AG09309 (cell line): ENCODE results near the gene WDR5B.
A peak's percentile ranks its signal among the peaks of the same experiment; 100 is the strongest.

Source experiments
- DNase-seq: peaks from one replicate; pipeline ENCODE4 v3.0.0-alpha.2; 2010; ENCODE audit warnings: low read depth
- H3K4me3 ChIP-seq: 2 replicates; pipeline ENCODE4 v1.5.1; 2011; ENCODE audit warnings: mild to moderate bottlenecking, low read depth, low read length, moderate library complexity; ENCODE audit not compliant: control insufficient read depth
- TF ChIP-seq, protein P1 (sequence below): IDR thresholded peaks from 2 replicates; pipeline ENCODE4 v1.5.1; 2011; ENCODE audit warnings: mild to moderate bottlenecking, low read depth, low read length, inconsistent platforms; ENCODE audit not compliant: insufficient read depth, control insufficient read depth; ENCODE audit errors: missing control alignments

Gene WDR5B

GRCh38 chr3:122397201-122397600 lies 18.7 kb downstream of the WDR5B start:
- H3K4me3 ChIP-seq: no peak overlapping the region
- no peak for DNase-seq
- TF ChIP-seq, protein P1, sequence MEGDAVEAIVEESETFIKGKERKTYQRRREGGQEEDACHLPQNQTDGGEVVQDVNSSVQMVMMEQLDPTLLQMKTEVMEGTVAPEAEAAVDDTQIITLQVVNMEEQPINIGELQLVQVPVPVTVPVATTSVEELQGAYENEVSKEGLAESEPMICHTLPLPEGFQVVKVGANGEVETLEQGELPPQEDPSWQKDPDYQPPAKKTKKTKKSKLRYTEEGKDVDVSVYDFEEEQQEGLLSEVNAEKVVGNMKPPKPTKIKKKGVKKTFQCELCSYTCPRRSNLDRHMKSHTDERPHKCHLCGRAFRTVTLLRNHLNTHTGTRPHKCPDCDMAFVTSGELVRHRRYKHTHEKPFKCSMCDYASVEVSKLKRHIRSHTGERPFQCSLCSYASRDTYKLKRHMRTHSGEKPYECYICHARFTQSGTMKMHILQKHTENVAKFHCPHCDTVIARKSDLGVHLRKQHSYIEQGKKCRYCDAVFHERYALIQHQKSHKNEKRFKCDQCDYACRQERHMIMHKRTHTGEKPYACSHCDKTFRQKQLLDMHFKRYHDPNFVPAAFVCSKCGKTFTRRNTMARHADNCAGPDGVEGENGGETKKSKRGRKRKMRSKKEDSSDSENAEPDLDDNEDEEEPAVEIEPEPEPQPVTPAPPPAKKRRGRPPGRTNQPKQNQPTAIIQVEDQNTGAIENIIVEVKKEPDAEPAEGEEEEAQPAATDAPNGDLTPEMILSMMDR: no peak

GRCh38 chr3:122396511-122396910 lies 19.4 kb downstream of the WDR5B start:
- TF ChIP-seq, protein P1: no peak
- no peak overlapping the region for H3K4me3 ChIP-seq
- no peak for DNase-seq

- no peak overlapping the region for H3K4me3 ChIP-seq
- no peak for DNase-seq
- TF ChIP-seq, protein P1: no peak
Measured at GRCh38 chr3:122395582-122395981, 20.3 kb downstream of the WDR5B start.

DNA sequence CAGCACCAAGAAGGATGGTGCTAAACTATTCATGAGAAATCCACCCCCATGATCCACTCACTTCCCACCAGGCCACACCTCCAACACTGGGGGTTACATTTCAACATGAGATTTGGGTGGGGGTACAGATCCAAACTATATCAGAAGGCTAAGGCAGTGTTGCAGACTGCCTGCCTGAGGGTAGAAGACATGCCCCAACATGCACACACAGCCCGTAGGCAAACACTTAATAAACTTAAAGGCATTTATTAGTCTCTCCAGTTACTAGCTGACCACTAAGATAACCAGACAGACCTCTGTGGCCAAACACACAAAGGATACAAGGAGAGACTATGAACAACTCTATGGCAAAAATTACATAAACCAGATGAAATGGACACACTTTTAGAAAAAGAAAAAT lies 21.7 kb downstream of the WDR5B start:
- TF ChIP-seq, protein P1: no peak
- DNase-seq: no peak
- no peak overlapping the region for H3K4me3 ChIP-seq

- no peak for DNase-seq
- TF ChIP-seq, protein P1: peak; percentile 68
- H3K4me3 ChIP-seq: no peak overlapping the region
Measured at GRCh38 chr3:122392868-122393844, 22.7 kb downstream of the WDR5B start.

DNA sequence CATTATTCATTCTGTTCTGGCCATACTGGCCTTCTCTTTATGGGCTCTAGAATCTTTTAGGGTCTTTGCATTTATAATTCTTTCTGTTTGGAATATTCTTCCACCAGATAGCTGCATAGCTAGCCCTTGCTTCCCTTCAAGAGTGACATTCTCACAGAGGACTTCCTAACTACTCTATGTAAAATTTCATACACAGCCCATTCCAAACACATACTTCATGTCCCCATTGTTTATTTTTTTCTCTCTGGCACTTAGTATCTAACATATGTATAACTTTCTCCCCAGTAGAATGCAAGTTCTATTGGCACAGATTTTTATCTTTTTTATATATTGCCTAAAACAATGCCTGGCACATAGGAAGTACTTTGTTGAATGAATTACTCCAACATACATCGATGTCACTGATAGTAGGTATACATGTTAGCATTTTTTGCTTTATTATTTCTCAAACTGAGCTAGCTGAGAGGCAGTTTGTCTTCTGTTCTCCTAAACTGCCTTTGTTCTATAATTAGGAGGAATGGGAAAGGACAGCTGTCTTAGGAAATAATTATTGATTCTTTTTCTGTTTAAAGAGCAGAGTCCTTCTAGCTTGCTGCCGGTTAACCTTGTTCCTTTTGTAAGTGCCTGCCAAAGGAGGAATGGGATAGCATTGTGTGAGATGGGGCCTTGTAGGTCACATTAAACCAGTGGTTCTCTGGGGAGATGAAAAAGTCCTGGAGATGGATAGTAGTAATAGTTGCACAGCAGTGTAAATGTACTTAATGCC lies 24.0 kb downstream of the WDR5B start:
- no peak overlapping the region for H3K4me3 ChIP-seq
- no peak for DNase-seq
- TF ChIP-seq, protein P1: no peak
